HepG2 (cell line): ENCODE results near the gene LUM. TPM values are rescaled to one million over a fixed set of nuclear protein-coding genes. Genes with fewer than 3 reads are reported as not detected.

Experiments used
- ATAC-seq: fragments of 200-7000 bp; cut with Tn5 transposase; 3 replicates; pipeline ENCODE4 v1.9.1; 2020; ENCODE audit warnings: mild to moderate bottlenecking, moderate library complexity
- BruUV-seq: library from RNA; stranded (reverse); fragments of 400-500 nt; replicated peaks from 2 replicates; lab custom pipeline; 2021; lab: Mats Ljungman, UMichigan
- CTCF ChIA-PET: fragments of 300-600 bp; formaldehyde crosslinking; extraction: SDS; loops from one replicate; lab custom pipeline; 2021; ENCODE audit warnings: low total read pairs, inconsistent platforms, low intra/inter-chr PET ratio; lab: Yijun Ruan, JAX
- POLR2A ChIA-PET: fragments of 350-600 bp; sonication (Branson Sonifier 250); formaldehyde crosslinking; loops from one replicate; lab custom pipeline; 2020; ENCODE audit warnings: antibody characterized with exemption, inconsistent platforms; lab: Yijun Ruan, JAX
- DNase-seq: peaks from one replicate; pipeline ENCODE4 v3.0.0-alpha.2; 2015; ENCODE audit warnings: low spot score
- FAIRE-seq: peaks from 3 replicates; lab custom pipeline; 2011; peaks lifted over from hg19 to GRCh38; lab: Jason Lieb, UNC
- H2AFZ ChIP-seq: one replicate; pipeline ENCODE4 v1.6.1; 2011; ENCODE audit warnings: low read length, inconsistent platforms
- H3K27ac ChIP-seq: fragments of 300-600 bp; 3 replicates; pipeline ENCODE4 v1.8.0; 2011; ENCODE audit warnings: mixed run types, mild to moderate bottlenecking, mixed read lengths, low read length, inconsistent platforms; ENCODE audit not compliant: insufficient read depth; ENCODE audit errors: extremely low read length
- H3K27me3 ChIP-seq, 2 experiments: fragments of 200-600 bp in 1 of 2; 2 replicates in 1 of 2; 3 replicates in 1 of 2; pipeline versions ENCODE4 v1.6.0 to v1.8.0; 2011; ENCODE audit warnings: low read length in 2 of 2, mild to moderate bottlenecking in 2 of 2, moderate library complexity in 2 of 2, inconsistent platforms in 1 of 2; ENCODE audit not compliant: insufficient read depth in 2 of 2, control insufficient read depth in 1 of 2
- H3K36me3 ChIP-seq, 2 experiments: fragments of 200-600 bp in 1 of 2; replicated peaks in 1 of 2; 2 replicates in 1 of 2; 3 replicates in 1 of 2; pipeline versions ENCODE4 v1.5.1 to v1.8.0; 2011; ENCODE audit warnings: low read length in 2 of 2, inconsistent platforms in 1 of 2; ENCODE audit not compliant: insufficient read depth in 2 of 2, control insufficient read depth in 1 of 2
- H3K4me1 ChIP-seq: 2 replicates; pipeline ENCODE4 v1.5.1; 2012; ENCODE audit warnings: low read length, inconsistent platforms; ENCODE audit not compliant: insufficient read depth
- H3K4me2 ChIP-seq: 2 replicates; pipeline ENCODE4 v1.6.0; 2011; ENCODE audit warnings: low read depth, low read length, inconsistent platforms
- H3K4me3 ChIP-seq, 3 experiments: fragments of 200-600 bp in 1 of 3; sonication (generic), shearing (Covaris generic) in 1 of 3; replicated peaks in 1 of 3; 2 replicates each; pipeline ENCODE4 v1.5.1; 2011 to 2016; ENCODE audit warnings: low read length in 3 of 3, inconsistent platforms in 2 of 3, low read depth in 2 of 3, mild to moderate bottlenecking in 2 of 3, control low read depth in 1 of 3, mixed read lengths in 1 of 3; ENCODE audit not compliant: insufficient read depth in 1 of 3
- H3K79me2 ChIP-seq: one replicate; pipeline ENCODE4 v1.6.1; 2011; ENCODE audit warnings: low read length, inconsistent platforms; ENCODE audit not compliant: insufficient read depth
- H3K9ac ChIP-seq: 2 replicates; pipeline ENCODE4 v1.6.0; 2011; ENCODE audit warnings: mild to moderate bottlenecking, low read depth, low read length, inconsistent platforms; ENCODE audit not compliant: insufficient read depth
- H3K9me3 ChIP-seq: 2 replicates; pipeline ENCODE4 v1.5.1; 2012; ENCODE audit warnings: mild to moderate bottlenecking, low read length
- H4K20me1 ChIP-seq: 2 replicates; pipeline ENCODE4 v1.6.0; 2011; ENCODE audit warnings: inconsistent platforms, mild to moderate bottlenecking, low read length, moderate library complexity; ENCODE audit not compliant: insufficient read depth
- AHR ChIP-seq: IDR thresholded peaks from 2 replicates; pipeline ENCODE4 v1.6.1; 2018; ENCODE audit warnings: missing genetic modification reagents, missing compliant biosample characterization
- NR2F1 ChIP-seq, 2 experiments: fragments of 450-650 bp in 1 of 2; formaldehyde crosslinking in 1 of 2; IDR thresholded peaks; 2 replicates each; pipeline versions ENCODE4 v1.5.0 to v1.6.1; 2016 to 2020; ENCODE audit warnings: mild to moderate bottlenecking in 1 of 2, missing compliant biosample characterization in 1 of 2, missing genetic modification reagents in 1 of 2, moderate library complexity in 1 of 2
- POLR2G ChIP-seq: fragments of 200-400 bp; formaldehyde crosslinking; IDR thresholded peaks from 2 replicates; pipeline ENCODE4 v1.6.1; 2018; ENCODE audit warnings: mild to moderate bottlenecking, low read depth, low read length, moderate library complexity
- PRPF4 ChIP-seq: fragments of 200-400 bp; formaldehyde crosslinking; IDR thresholded peaks from 2 replicates; pipeline ENCODE4 v1.6.1; 2016; ENCODE audit warnings: low read length, low read depth; ENCODE audit not compliant: poor library complexity, severe bottlenecking
- SSRP1 ChIP-seq: IDR thresholded peaks from 2 replicates; pipeline ENCODE4 v1.6.1; 2016; ENCODE audit warnings: control low read depth
- ZNF333 ChIP-seq: sonication (generic); formaldehyde crosslinking; IDR thresholded peaks from 2 replicates; pipeline ENCODE4 v1.4.0; 2020; ENCODE audit warnings: mild to moderate bottlenecking, missing genetic modification reagents, borderline replicate concordance
- ZNF354B ChIP-seq: sonication (generic); formaldehyde crosslinking; IDR thresholded peaks from 2 replicates; pipeline ENCODE4 v1.8.0; 2022; ENCODE audit warnings: mild to moderate bottlenecking, missing genetic modification reagents
- WGBS: methylation state at CpG from one replicate; pipeline ENCODE4 v1.1.6; 2017; ENCODE audit warnings: low lambda C conversion rate; 5-methylcytosine and 5-hydroxymethylcytosine counted together
- in situ Hi-C: cut with HindIII; loops from 2 replicates; pipeline ENCODE4 v1.10.0; 2017; ENCODE audit warnings: low pct_unique_long_range_greater_than_20kb; ENCODE audit not compliant: extremely low pct_ligation_motif_present
- intact Hi-C: fragments of 100-400 bp; cut with micrococcal nuclease; formaldehyde crosslinking; loops from one replicate; pipeline ENCODE4 v1.10.0; 2022; ENCODE audit not compliant: unreplicated experiment
- polyA plus RNA-seq, 8 experiments: library from polyadenylated mRNA; depleted of rRNA in 3 of 8; stranded (reverse) in 7 of 8; unstranded in 1 of 8; fragments of >200 nt; fragmentation: Illumina TruSeq in 4 of 8; extraction: Trizol in 4 of 8; gene quantifications; 2 replicates each; pipeline versions ENCODE4 v1.2.1 to v1.2.3, GENCODE V29; 2011 to 2016; ENCODE audit warnings: low read depth in 4 of 8, missing spikeins in 1 of 8, mixed read lengths in 1 of 8; ENCODE audit not compliant: insufficient read depth in 1 of 8
- total RNA-seq, 5 experiments: library from RNA; depleted of rRNA; stranded (reverse); fragments of >200 nt; fragmentation: Illumina TruSeq; extraction: Trizol; gene quantifications; 2 replicates each; pipeline ENCODE4 v1.2.3, GENCODE V29; 2016; ENCODE audit warnings: low read depth in 1 of 5

Gene LUM
- total and polyA plus RNA-seq, 2 of the 13 experiments (the other 11 are each of a cell fraction or from before 2014, with no cell fraction given) = not detected

DNA sequence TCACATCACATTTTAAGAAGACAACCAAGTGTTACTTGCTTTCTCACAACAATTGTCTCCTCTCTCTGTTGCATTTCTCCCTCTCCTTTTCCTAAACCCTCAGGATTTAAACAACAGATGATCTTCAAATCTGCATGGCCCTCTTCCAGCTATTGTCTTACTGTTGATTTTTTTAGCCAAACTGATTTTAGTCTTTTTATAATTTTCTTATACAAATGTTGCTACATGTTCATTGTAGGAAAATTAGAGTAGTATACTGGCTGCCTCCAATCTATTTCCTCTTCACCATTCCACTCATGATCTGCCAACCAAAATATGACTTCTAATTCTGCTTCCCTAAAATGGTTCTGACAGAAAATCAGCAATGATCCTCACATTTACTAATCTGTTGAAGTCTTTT is 52.1 kb downstream of the LUM start:
- H3K4me2 ChIP-seq = no peak overlapping the region
- intact Hi-C loops (no loop called here), in situ Hi-C loops (no loop called here)
- no peak overlapping the region for H3K9ac ChIP-seq
- no TSS peak for BruUV-seq
- H3K9me3 ChIP-seq = no peaks in the 10 kb centered on the region
- no peaks in the 10 kb centered on the region for H3K36me3 ChIP-seq
- no peak for FAIRE-seq
- no peaks in the 10 kb centered on the region; a peak in 1 of 5 replicates for H3K27me3 ChIP-seq
- no peak overlapping the region for H3K4me3 ChIP-seq
- no peaks in the 10 kb centered on the region for H3K79me2 ChIP-seq
- POLR2A ChIA-PET = no interaction called here
- H2AFZ ChIP-seq = no peak overlapping the region
- no peak for ATAC-seq
- no peak for DNase-seq
- TF ChIP-seq NR2F1 (CRISPR knock-in tag; IDR thresholded peaks at IDR 0.05) = no peak
- TF ChIP-seq AHR (CRISPR knock-in tag) = no peak
- no peak for TF ChIP-seq POLR2G
- TF ChIP-seq ZNF333 = no peak
- CTCF ChIA-PET = no interaction called here
- no peaks in the 10 kb centered on the region for H3K4me1 ChIP-seq
- H4K20me1 ChIP-seq = no peaks in the 10 kb centered on the region
- no peak overlapping the region for H3K27ac ChIP-seq

DNA sequence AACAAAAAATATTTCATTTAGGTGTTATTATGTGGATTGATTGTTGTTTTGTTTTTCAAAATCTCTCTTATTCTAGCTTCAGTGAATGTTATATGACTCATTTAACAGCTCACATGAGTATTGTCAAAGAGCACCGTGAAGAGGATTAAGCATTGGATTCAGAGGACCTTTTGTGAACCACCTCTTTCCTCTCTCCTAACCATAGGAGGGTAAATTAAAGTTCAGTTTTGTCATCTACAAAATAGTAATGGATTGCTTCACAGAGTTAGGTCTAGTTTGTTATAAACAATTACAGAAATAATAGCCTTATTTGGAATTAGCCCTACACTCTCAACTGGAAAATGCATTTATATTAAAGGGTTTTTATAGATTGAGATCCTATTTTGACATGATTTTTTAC is 52.5 kb downstream of the LUM start:
- in situ Hi-C loops = no loop called here
- Histone ChIP-seq H3K9ac (no peak overlapping the region), H3K4me1 (no peaks in the 10 kb centered on the region), H3K36me3 (no peaks in the 10 kb centered on the region), H4K20me1 (no peaks in the 10 kb centered on the region), H3K79me2 (no peaks in the 10 kb centered on the region), H2AFZ (no peak overlapping the region), H3K27ac (no peak overlapping the region), H3K4me3 (no peak overlapping the region), H3K4me2 (no peak overlapping the region), H3K27me3 (no peaks in the 10 kb centered on the region), H3K9me3 (no peaks in the 10 kb centered on the region)
- WGBS = 0% methylated on average over 1 of the region's 1 CpG
- ChIA-PET CTCF (no interaction called here), POLR2A (no interaction called here)
- no peak for ATAC-seq
- BruUV-seq = no TSS peak
- FAIRE-seq = no peak
- no peak for TF ChIP-seq ZNF354B (CRISPR knock-in tag)
- TF ChIP-seq PRPF4 = no peak
- no peak for TF ChIP-seq SSRP1 (CRISPR knock-in tag)
- no peak for DNase-seq
- intact Hi-C loops = no loop called here
